Left ventricle myocardium superior (tissue), 1 donor: Measurements from ENCODE around the gene METRN. TPM values are rescaled to one million over a fixed set of nuclear protein-coding genes. Genes with fewer than 3 reads are reported as not detected.
A peak's percentile ranks its signal among the peaks of the same experiment; 100 is the strongest.
"Not testable (repeated sequence)": the region's sequence is repeated elsewhere in the genome, so short reads cannot be mapped to it uniquely, and the experiment has no call there.

Source experiments
- ATAC-seq: fragments of 200-7000 bp; cut with Tn5 transposase; one replicate; pipeline ENCODE4 v1.9.1; 2020; ENCODE audit warnings: mild to moderate bottlenecking, moderate library complexity
- DNase-seq: peaks from one replicate; pipeline ENCODE4 v3.0.0-alpha.2; 2020
- intact Hi-C: fragments of 100-400 bp; cut with micrococcal nuclease; formaldehyde crosslinking; loops from one replicate; pipeline ENCODE4 v1.11.0; 2022
- total RNA-seq: library from RNA; stranded (reverse); fragmentation: NEBNext Ultra II Directional; extraction: Animal tissue kit (Norgen Biotek cat#: 25700); gene quantifications from one replicate; pipeline ENCODE4 v1.2.1, GENCODE V29; 2021
- donor health status: DM: no; HTN: yes; CAD: no; lungs with severe emphysema.

METRN gene
- total RNA-seq, 1 donor from 2014 or later = 57.9 TPM

DNA sequence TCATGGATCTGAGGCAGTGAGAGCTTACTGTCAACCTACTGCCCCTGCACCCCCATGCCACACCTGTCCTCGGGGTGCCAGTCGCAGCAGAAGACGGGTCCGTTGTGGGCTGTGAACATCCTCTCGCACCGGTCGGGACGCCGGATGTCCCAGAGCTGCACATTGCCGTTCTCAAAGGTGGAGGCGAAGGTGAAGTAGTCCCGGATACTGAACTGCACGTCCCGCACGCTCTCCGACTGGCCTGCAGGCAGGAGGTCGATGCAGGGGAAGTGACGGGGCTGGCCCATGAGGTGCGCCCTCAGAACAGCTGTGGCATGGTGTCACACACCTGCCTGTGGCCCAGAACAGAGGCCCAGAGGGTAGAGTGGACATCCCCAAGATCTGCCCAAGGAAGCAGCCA is 27.4 kb upstream of the METRN start:
- no peak for ATAC-seq
- intact Hi-C loops = no loop called here
- DNase-seq = no peak

DNA sequence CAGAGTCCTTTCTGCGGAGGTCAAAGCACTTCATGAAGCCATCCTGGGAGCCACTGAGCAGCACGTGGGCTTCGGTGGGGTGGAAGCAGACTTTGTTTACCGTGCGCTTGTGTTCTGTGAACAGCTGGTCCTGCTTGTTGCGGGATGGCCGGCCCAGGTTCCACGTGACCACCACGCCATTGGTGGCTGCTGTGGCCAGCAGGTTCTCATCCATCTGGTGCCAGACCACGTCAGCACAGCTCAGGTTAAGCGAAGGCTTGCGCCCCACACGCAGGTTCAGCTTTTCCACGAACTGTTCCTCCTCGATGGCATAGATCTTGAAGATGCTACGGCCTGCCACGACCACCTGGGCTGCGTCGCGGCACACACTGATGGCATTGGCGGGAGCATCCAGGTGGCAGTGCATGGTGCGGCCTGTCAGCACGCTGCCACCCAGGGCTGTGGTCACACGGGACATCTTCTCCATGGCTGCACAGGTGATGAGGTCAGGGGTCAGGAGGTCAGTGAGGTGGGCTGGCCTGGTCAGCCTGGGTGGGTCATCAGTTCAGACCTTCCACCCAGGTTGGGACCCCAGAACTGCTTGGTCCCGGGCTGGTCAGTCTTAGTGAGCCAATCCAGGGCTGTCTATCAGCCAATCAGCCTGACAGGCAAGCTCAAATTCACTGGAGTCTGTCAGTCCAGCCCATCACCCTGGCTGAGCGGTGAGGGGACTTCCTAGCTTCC is 25.6 kb upstream of the METRN start:
- DNase-seq (no peak), ATAC-seq (no peak)
- intact Hi-C loops = no loop called here

DNA sequence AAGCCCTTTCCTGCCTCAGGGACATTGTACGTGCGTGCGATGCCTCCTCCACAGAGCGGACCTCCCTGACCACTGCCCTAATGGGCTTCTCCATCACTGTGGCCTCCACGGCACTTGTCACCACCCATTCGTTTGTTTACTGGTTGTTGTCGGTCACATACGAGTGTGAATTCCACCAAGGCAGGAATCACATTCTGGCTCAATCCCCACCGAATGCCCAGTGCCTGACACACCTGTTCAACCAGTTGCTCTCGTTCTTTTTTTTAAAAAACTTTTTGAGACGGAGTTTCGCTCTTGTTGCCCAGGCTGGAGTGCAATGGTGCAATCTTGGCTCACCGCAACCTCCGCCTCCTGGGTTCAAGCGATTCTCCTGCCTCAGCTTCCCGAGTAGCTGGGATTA is 23.7 kb upstream of the METRN start:
- DNase-seq, intact Hi-C loops, ATAC-seq: not testable (repeated sequence)

DNA sequence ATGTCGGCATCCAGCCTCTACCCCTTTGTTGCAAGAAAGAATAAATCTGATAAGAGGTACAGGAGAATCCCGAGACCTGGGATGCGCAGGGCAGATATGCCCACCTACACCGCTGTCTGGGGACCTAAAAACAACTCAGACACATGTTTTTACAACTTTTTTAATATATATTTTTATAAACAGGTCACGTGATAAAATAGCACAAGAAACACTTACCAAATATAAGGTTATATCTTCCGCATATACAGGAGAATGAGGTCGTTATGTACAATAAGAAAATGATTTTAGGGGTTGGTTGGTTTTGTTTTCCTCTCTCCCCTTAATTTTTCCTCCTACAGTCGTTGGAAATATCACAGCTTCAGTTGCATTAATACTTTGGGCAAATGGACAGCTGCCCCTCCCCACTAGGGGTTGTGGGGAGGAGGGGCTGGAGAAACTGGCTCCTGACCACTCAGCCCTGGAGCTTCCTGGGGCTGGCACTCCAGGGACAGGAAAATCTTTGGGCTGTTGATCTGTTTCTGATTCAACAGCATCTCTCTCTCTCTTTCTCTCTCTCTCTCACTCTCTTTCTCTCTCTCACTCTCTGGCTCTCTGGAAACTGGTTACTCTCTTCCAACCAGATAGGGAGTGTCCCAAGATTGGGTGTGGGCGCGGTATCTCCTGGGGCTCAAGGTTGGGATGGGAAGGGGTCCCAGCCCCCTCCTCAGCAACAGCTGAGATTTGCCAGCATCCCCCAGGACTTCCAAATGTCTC is 22.4 kb upstream of the METRN start:
- intact Hi-C loops = no loop called here
- no peak for ATAC-seq
- DNase-seq = no peak

DNA sequence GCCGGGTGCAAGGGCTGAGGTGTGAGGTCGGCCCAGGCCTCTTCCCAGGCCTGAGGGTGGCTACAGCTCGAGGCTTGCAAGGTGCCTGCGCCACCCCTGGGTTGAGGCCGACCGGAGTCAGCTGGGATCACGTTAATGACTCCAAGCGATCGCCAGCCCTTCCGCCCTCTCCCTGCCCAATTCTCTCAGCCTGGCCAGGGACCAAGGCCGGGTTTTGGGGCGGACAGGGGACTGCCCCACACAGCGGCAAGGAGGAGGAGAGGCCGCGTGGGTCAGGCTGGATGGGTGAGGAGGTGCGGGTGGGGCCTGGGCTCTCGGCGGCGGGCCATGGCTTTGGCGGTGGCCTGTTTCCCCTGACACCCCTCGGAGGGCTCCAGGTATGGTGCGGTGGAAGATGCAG is 21.6 kb upstream of the METRN start:
- intact Hi-C loops = no loop called here
- ATAC-seq = no peak
- DNase-seq = no peak

DNA sequence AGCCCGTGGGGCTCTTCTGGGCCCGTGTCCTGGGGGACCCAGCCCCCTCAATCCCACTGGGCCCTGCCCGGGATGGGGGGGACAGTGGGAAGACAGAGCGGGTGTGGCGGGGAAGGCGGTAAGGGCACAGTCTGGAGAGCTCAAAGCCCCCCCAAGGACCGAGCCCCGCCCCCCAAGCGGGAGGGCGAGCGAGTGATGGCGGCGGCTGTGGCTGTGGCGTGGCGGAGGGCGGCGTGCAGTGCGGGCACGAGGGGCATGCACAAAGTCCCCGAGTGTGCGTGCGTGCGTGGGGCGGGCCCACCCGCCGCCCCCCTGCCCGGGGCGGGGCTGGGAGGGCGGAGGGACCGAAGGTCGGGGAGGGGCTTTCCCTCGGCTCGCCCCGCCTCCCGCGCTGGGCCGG is 21.2 kb upstream of the METRN start:
- no peak for ATAC-seq
- DNase-seq = no peak
- intact Hi-C loops = no loop called here

DNA sequence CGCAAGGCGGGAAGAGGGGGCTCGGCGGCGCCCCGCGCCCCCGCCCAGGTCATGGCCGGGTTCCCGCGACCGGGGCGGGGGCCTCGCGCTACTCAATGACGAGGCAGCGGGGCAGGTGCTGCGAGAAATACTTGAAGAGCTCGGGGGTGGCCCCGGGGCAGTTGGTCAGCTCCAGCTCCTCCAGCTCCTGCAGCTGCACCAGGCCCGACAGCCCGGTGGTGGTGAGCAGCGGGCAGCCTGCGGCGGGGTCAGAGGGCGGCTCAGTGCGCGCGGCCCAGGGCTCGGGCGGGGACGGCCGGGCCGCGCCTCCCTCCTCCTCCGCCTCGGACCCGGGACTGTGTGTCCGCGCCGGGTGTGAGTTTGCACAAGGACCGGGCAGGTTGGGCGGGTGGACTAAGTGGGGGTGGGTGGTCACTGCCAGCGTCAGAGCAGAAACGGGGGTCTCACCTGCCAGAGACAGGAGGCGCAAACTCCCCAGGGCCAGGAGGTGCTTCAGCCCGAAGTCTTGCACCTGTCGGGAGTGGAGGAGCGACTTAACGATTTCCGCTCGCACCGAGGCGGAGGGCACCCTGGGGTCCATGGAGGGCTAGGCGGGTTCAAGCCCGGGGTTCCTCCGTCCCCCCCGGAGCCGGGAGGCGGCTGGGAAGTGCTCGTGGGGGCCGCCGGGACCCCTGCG is 20.6 kb upstream of the METRN start:
- DNase-seq (no peak), ATAC-seq (no peak)
- intact Hi-C loops = no loop called here

DNA sequence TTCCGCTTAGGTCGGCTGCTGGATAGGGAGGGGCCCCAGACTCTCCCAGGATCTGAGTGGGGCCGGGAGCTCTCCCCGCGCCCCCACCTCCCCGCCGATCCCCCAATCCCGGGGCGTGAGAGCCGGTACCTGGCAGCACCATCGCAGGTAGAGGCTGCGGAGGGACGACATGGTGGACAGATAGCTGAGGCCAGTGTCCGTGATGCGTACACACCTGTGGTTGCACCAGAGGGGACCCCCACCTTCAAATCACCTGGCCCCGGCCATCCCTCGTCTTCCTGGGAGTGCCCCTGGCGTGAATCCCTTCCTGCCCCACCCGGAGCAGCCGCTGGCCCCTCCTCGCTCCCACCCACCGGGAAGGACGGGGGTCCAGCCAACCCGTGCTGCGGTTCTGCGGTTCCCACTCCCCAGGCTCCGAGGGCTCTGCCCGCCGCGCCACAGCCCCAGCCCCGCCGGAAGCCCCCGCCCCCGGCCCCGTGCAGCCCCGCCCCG is 20.0 kb upstream of the METRN start:
- intact Hi-C loops = no loop called here
- DNase-seq (no peak), ATAC-seq (no peak)

DNA sequence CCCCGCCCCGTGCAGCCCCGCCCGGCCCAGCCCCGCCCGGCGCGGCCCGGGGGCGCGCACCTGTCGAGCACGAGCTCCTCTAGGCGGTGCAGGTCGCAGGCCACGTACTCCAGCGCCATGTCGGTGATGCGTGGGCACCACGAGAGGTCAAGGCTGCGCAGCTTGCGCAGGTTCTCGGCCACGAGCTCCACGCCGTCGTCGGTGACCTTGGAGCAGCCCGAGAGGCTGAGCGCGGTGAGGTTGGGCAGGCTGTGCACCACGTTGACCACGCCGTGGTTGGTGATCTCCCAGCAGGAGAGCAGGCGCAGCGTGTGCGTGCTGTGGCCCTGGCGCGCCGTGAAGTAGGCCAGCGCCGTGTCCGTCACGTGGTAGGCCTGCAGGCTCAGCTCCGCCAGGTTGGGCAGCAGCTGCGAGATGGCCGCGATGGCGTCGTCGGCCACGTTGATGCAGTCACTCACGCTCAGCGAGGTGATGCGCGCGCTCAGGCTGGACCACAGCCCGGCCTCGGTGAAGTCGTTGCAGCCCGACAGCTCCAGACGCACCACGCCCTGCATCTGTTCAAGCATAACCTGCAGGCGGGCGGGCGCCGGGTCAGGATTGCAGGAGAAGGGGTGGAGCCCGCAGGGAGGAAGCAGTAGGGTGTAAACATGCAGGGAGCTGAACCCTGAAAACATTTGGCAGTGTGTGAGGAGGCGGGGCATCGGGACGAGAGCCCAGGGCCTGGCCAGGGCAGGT is 19.4 kb upstream of the METRN start:
- no peak for ATAC-seq
- DNase-seq = no peak
- intact Hi-C loops = no loop called here

DNA sequence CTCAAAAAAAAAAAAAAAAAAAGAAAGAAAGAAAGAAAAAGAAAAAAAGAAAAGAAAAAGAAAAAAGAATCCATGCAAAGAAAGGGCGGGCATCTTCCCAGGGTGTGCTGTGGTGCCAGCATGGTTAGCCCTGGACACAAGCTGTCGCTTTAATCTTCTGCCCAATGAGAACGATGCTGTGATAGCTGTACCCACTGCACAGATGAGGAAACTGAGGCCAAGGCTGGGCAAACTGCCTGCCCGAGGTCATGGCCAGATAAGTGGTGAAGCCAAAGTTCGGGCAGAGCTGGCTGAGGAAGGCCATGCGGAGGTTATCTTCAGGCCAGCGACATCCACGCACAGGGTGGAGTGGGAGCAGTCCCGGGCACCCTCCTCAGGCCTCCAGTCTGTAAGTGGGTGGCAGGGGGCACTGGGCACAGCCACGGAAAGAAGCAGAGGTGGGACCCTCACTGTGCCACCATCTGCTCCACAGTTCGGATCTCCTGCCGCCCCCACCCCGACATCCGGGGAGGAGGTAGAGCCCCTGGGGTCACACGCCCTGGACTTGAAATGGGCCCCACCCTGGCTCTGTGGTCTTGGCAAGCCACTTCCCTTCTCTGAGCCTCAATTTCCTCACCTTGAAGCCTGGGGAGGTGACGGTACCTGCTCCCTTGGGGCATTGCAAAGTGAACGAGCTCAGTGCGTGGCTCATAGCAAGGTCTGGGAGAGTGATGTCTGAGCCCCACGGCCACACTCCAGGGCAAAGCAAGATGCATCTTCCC is 15.8 kb upstream of the METRN start:
- DNase-seq (no peak), ATAC-seq (no peak)
- intact Hi-C loops = no loop called here

DNA sequence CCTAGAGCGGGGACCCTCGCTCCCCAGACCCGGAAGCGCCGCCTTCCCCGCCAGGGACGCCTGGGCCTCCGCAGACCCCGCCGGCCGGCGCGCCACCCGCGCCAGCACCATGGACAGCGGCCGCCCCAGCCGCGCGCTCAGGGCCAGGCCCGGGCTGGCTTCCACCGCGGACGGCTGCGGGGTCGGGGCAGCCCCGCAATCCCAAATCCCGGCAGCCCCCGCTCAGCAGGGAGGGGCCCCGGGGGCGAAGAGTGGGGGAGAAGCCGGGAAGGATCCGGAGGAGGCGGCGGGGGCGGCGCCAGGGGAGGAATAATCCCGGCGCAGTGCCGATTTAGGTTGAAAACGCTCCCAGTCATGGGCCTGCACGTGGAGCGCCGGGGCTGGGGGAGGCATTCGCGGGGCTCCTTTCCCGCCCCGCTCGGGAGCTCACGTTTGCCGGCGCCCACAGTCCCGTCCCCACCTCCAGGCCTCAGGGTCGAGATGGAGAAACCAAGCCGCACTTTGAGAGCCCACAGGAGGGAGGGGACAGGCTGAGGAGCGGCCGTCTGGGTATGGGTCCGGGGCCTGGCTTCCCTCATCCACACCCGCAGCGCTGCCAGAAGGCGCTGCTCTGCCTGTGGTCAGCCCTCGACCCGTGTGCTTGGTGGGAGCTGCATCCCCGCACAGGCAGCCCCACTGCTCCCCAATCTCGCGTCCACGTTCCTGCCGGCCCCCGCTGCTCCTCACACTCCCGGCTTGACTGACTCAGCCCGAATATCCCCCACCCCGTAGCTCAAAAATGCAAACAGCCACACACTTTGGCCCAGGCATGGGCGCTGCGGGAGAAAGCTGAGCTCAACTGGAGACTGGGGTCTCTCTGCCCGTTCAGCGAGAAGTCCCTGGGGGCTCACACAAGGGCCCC is 14.0 kb upstream of the METRN start:
- DNase-seq (peak; percentile 57), ATAC-seq (peak; percentile 78)
- intact Hi-C loops = no loop called here

DNA sequence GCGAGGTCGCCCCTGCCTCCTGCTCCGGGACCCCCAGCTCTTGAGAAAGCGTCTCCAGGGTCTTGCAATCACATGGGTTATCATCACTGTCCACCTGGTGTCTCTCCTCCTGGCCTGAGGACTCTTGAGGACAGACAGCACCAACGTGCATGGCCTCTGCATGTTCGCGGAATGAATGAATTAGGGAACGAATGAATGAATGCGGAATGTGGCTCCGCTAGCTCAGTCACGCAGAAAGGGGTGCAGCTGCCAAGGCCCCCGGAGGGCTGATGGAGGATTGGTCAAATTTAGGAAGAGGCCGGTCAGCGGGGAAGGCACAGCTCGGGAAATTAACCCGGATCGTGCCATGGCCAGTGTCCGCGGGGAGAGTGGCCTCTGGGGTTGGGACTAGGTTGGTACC is 12.6 kb upstream of the METRN start:
- ATAC-seq (no peak), DNase-seq (no peak)
- intact Hi-C loops = no loop called here

DNA sequence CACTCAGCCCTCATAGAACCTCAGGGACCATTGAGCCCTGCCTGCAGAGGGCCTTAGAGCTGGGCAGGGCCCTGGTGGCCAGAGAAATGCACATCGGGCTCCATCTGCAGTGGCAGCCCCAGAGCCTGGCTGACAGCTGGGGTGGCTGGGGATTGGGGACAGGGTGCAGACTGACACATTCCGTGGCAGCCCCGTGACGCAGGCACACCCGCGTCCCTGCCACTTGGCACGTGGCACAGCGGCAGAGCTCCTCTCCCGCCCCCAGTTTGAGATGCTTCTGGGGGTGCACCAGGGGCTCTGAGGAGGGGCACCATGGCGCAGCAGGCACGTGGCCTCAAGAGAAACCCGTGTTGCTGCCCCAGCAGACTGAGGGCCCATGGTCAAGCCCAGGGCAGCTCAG is 11.5 kb upstream of the METRN start:
- intact Hi-C loops = no loop called here
- ATAC-seq (no peak), DNase-seq (no peak)

DNA sequence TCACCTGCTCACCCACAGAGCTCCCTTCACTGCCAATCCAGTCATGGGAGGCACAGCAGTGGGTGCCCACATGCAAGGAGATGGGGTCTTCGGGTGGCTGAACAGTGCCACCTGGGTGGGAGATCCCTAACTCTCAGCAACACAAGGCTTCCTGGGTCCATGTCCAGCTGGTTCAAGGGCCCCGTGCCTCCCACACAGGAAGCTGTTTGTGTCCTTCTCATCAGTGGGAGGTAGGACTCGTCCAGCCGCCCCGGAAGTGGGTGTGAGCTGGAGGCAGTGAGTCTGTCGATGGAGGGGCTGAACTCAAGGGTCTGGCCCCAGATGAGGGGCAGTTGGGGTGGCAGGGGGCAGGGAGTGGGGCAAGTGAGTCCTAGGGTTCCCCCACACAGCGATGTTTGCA is 10.9 kb upstream of the METRN start:
- ATAC-seq (no peak), DNase-seq (no peak)
- intact Hi-C loops = no loop called here

DNA sequence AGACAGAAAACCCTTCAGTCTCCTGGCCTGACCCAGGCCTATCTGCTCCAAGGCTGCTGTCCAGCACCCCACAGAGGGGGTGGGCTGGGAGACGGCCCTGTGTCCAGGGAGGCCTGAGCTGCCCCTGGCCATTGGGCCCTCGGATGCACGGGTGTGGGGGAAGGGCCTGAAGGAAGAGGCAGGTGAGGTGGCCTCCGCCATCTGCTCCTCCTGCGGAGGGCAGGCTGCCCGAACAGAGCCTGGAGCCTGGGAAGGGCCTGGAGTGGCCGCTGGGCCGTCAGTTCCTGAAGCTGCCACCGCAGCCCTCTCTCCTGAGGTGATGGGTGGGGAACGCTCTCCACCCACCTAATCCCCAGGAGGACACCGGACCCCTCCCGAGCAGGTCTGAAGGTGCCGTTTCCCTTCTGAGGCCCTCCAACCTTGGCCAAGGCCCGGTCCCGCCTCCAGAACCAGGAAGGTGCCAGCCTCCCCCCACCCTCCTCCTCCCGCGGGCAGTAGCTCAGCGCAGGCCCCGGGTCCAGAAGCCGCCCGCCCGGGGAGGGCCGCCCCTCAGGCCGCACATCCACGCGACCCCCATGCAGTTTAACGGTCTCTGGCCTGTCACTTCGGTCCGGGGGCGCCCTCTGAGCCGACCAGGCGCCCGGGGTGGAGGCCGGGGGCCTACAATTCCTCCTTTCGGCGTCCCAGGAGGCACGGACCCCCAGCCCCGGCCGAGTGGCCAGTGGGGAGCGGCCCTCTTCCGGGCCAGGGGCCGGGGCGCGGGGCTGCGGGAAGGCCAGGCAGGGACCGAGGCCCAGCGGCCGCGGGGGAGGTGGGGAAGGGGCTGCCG is 10.2 kb upstream of the METRN start:
- ATAC-seq (no peak), DNase-seq (no peak)
- intact Hi-C loops = no loop called here

DNA sequence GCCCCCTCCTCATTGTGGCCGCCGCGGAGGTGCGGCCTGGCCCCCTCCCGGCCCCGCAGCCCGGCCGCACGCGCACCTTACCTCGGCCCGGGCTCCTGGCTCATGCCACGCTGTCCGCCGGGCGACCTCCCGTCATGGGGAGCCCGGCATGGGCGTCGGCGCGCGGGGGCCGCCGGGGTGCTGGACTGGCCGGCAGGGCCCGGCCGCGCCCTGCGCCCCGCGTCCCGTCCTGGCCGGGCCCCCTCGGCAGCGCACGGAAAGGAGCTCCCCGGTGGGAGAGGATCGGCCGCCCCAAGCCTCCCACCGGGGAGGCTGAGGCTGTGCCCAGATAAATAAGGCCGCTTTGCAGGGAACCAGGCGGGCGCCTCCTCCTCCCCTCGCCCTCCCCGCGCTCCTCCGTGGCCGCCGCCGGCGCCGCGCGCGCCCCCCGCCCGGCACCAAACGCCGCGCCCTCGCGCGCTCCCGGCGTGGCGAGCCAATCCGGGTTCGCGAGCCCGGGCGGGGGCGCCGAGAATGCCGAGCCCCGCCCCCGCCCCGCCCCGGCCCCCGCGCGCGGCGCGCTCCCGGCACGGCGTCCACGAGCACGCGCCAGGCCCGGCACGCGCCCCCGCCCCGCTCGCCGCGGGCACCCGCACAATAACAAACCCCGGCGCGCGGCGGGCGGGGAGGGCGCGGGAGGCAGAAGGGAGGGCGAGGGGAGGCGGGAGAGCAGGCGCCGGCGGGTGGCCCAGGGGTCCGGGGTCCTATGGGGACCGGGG is 9.3 kb upstream of the METRN start, which contains the start of gene FBXL16:
Gene FBXL16 (minus strand): TSS at position 371 of the 758 bp plus-strand sequence. CDS start 8,396 bp downstream, outside the sequence.
- no peak for DNase-seq
- intact Hi-C loops = no loop called here

More for the DNA sequence above, 9.3 kb upstream of the METRN start, which contains the start of gene FBXL16:
- no peak for ATAC-seq
